ENCODE measurements around the gene EVC.

EVC gene

GRCh38 chr4:5787311-5787710, 76.3 kb downstream of the EVC start:
- no peaks in the 10 kb centered on the region for H3K4me1 Mint-ChIP-seq
- DNase-seq (no peak), ATAC-seq (replicated peaks) (no peak)
- H3K27ac Mint-ChIP-seq: no peak overlapping the region
- H3K4me3 Mint-ChIP-seq: no peak overlapping the region
- H3K9me3 Mint-ChIP-seq: peaks cover 9% of the 10 kb centered on the region in 2 donors
- peaks cover 0 to 3% of the 10 kb centered on the region in 2 donors for H3K27me3 Mint-ChIP-seq
- peaks cover 3 to 6% of the 10 kb centered on the region in 2 donors for H3K36me3 Mint-ChIP-seq

- Mint-ChIP-seq H3K4me1 (no peaks in the 10 kb centered on the region), H3K27me3 (no peaks in the 10 kb centered on the region), H3K9me3 (peaks cover 9% of the 10 kb centered on the region in 2 donors), H3K27ac (no peak overlapping the region), H3K4me3 (no peak overlapping the region), H3K36me3 (peaks cover 3 to 6% of the 10 kb centered on the region in 2 donors)
- no peak for DNase-seq
- peak; percentile 46 to 60 for ATAC-seq (replicated peaks)
These were observed 77.1 kb downstream of the EVC start for GRCh38 chr4:5788144-5788543.

- DNase-seq (no peak), ATAC-seq (replicated peaks) (no peak)
- Mint-ChIP-seq H3K4me1 (no peaks in the 10 kb centered on the region), H3K27me3 (no peaks in the 10 kb centered on the region), H3K4me3 (no peak overlapping the region), H3K9me3 (peaks cover 9% of the 10 kb centered on the region in 2 donors), H3K27ac (no peak overlapping the region), H3K36me3 (peaks cover 3 to 6% of the 10 kb centered on the region in 2 donors)
These were observed 78.1 kb downstream of the EVC start for GRCh38 chr4:5789141-5789540.

- peaks cover 3 to 6% of the 10 kb centered on the region in 2 donors for H3K36me3 Mint-ChIP-seq
- DNase-seq (no peak), ATAC-seq (replicated peaks) (no peak)
- no peak overlapping the region for H3K27ac Mint-ChIP-seq
- no peaks in the 10 kb centered on the region for H3K27me3 Mint-ChIP-seq
- H3K9me3 Mint-ChIP-seq: peaks cover 9% of the 10 kb centered on the region in 2 donors
- no peak overlapping the region for H3K4me3 Mint-ChIP-seq
- no peaks in the 10 kb centered on the region for H3K4me1 Mint-ChIP-seq
These were observed 79.5 kb downstream of the EVC start for GRCh38 chr4:5790546-5790857.

- Mint-ChIP-seq H3K27ac (no peak overlapping the region), H3K4me3 (no peak overlapping the region), H3K4me1 (no peaks in the 10 kb centered on the region), H3K27me3 (no peaks in the 10 kb centered on the region), H3K9me3 (peaks cover 9 to 12% of the 10 kb centered on the region in 2 donors), H3K36me3 (peaks cover 3 to 6% of the 10 kb centered on the region in 2 donors)
- DNase-seq (no peak), ATAC-seq (replicated peaks) (no peak)
These were observed 80.7 kb downstream of the EVC start for GRCh38 chr4:5791654-5792053.

GRCh38 chr4:5793514-5793913, 82.5 kb downstream of the EVC start:
- no peaks in the 10 kb centered on the region for H3K27me3 Mint-ChIP-seq
- H3K27ac Mint-ChIP-seq: no peak overlapping the region
- no peak for ATAC-seq (replicated peaks)
- no peak for DNase-seq
- H3K4me1 Mint-ChIP-seq: no peaks in the 10 kb centered on the region
- no peak overlapping the region for H3K4me3 Mint-ChIP-seq
- peaks cover 0 to 2% of the 10 kb centered on the region in 2 donors for H3K36me3 Mint-ChIP-seq
- peaks cover 2 to 5% of the 10 kb centered on the region in 2 donors for H3K9me3 Mint-ChIP-seq

- no peak overlapping the region for H3K27ac Mint-ChIP-seq
- no peaks in the 10 kb centered on the region for H3K4me1 Mint-ChIP-seq
- H3K36me3 Mint-ChIP-seq: no peaks in the 10 kb centered on the region
These were observed 84.6 kb downstream of the EVC start for GRCh38 chr4:5795580-5795979.

GRCh38 chr4:5796976-5797375, 86.0 kb downstream of the EVC start:
- no peak overlapping the region for H3K4me3 Mint-ChIP-seq
- no peaks in the 10 kb centered on the region for H3K4me1 Mint-ChIP-seq
- ATAC-seq (replicated peaks) (no peak), DNase-seq (no peak)
- H3K27me3 Mint-ChIP-seq: no peaks in the 10 kb centered on the region
- H3K27ac Mint-ChIP-seq: no peak overlapping the region
- peaks cover 0 to 3% of the 10 kb centered on the region in 2 donors for H3K9me3 Mint-ChIP-seq
- no peaks in the 10 kb centered on the region for H3K36me3 Mint-ChIP-seq

More at GRCh38 chr4:5795580-5795979, 84.6 kb downstream of the EVC start:
- peaks cover 0 to 3% of the 10 kb centered on the region in 2 donors for H3K9me3 Mint-ChIP-seq
- H3K4me3 Mint-ChIP-seq: no peak overlapping the region
- ATAC-seq (replicated peaks): no peak
- DNase-seq: no peak
- no peaks in the 10 kb centered on the region for H3K27me3 Mint-ChIP-seq

GRCh38 chr4:5797866-5798265, 86.9 kb downstream of the EVC start:
- no peak for DNase-seq
- no peaks in the 10 kb centered on the region for H3K4me1 Mint-ChIP-seq
- no peaks in the 10 kb centered on the region for H3K36me3 Mint-ChIP-seq
- peaks cover 0 to 3% of the 10 kb centered on the region in 2 donors for H3K9me3 Mint-ChIP-seq
- H3K27ac Mint-ChIP-seq: no peak overlapping the region
- H3K4me3 Mint-ChIP-seq: no peak overlapping the region
- no peak for ATAC-seq (replicated peaks)
- H3K27me3 Mint-ChIP-seq: no peaks in the 10 kb centered on the region

GRCh38 chr4:5798462-5798861, 87.5 kb downstream of the EVC start:
- H3K4me3 Mint-ChIP-seq: no peak overlapping the region

GRCh38 chr4:5798946-5799345, 87.9 kb downstream of the EVC start:
- Mint-ChIP-seq H3K9me3 (peaks cover 0 to 3% of the 10 kb centered on the region in 2 donors), H3K4me3 (no peak overlapping the region), H3K27me3 (no peaks in the 10 kb centered on the region), H3K27ac (no peak overlapping the region), H3K4me1 (no peaks in the 10 kb centered on the region), H3K36me3 (no peaks in the 10 kb centered on the region)
- ATAC-seq (replicated peaks) (no peak), DNase-seq (no peak)

More at GRCh38 chr4:5798462-5798861, 87.5 kb downstream of the EVC start:
- DNase-seq (no peak), ATAC-seq (replicated peaks) (no peak)
- Mint-ChIP-seq H3K4me1 (no peaks in the 10 kb centered on the region), H3K9me3 (peaks cover 0 to 3% of the 10 kb centered on the region in 2 donors), H3K36me3 (no peaks in the 10 kb centered on the region), H3K27me3 (no peaks in the 10 kb centered on the region), H3K27ac (no peak overlapping the region)

GRCh38 chr4:5799406-5799805, 88.4 kb downstream of the EVC start:
- no peak overlapping the region for H3K4me3 Mint-ChIP-seq

GRCh38 chr4:5800496-5800895, 89.5 kb downstream of the EVC start:
- Mint-ChIP-seq H3K4me1 (no peaks in the 10 kb centered on the region), H3K27ac (no peak overlapping the region), H3K36me3 (no peaks in the 10 kb centered on the region), H3K4me3 (no peak overlapping the region), H3K9me3 (peaks cover 0 to 3% of the 10 kb centered on the region in 2 donors), H3K27me3 (no peaks in the 10 kb centered on the region)
- ATAC-seq (replicated peaks): no peak
- no peak for DNase-seq

More at GRCh38 chr4:5799406-5799805, 88.4 kb downstream of the EVC start:
- H3K9me3 Mint-ChIP-seq: peaks cover 0 to 3% of the 10 kb centered on the region in 2 donors
- H3K4me1 Mint-ChIP-seq: no peaks in the 10 kb centered on the region
- no peaks in the 10 kb centered on the region for H3K27me3 Mint-ChIP-seq
- ATAC-seq (replicated peaks): no peak
- no peaks in the 10 kb centered on the region for H3K36me3 Mint-ChIP-seq
- no peak for DNase-seq
- no peak overlapping the region for H3K27ac Mint-ChIP-seq

- Mint-ChIP-seq H3K27ac (no peak overlapping the region), H3K27me3 (no peaks in the 10 kb centered on the region), H3K9me3 (no peaks in the 10 kb centered on the region), H3K36me3 (no peaks in the 10 kb centered on the region), H3K4me1 (no peaks in the 10 kb centered on the region), H3K4me3 (no peak overlapping the region)
- DNase-seq (no peak), ATAC-seq (replicated peaks) (no peak)
These were observed 90.7 kb downstream of the EVC start for GRCh38 chr4:5801696-5802095.

GRCh38 chr4:5802565-5802964, 91.6 kb downstream of the EVC start:
- no peak overlapping the region for H3K27ac Mint-ChIP-seq
- peaks cover 0 to 5% of the 10 kb centered on the region in 2 donors for H3K27me3 Mint-ChIP-seq
- ATAC-seq (replicated peaks) (no peak), DNase-seq (no peak)
- no peaks in the 10 kb centered on the region for H3K36me3 Mint-ChIP-seq
- no peaks in the 10 kb centered on the region for H3K4me1 Mint-ChIP-seq
- H3K9me3 Mint-ChIP-seq: no peaks in the 10 kb centered on the region
- H3K4me3 Mint-ChIP-seq: no peak overlapping the region

GRCh38 chr4:5804656-5805055, 93.7 kb downstream of the EVC start:
- ATAC-seq (replicated peaks): no peak
- Mint-ChIP-seq H3K27ac (no peak overlapping the region), H3K27me3 (peaks cover 0 to 5% of the 10 kb centered on the region in 2 donors), H3K9me3 (no peaks in the 10 kb centered on the region), H3K36me3 (no peaks in the 10 kb centered on the region), H3K4me1 (no peaks in the 10 kb centered on the region), H3K4me3 (no peak overlapping the region)
- DNase-seq: no peak
